ENCODE results near the gene DDX10. TPM values are rescaled to one million over a fixed set of nuclear protein-coding genes. Genes with fewer than 3 reads are reported as not detected.

DDX10 gene
- polyA plus RNA-seq, 1 donor (not counting 4 experiments of a cell fraction or from before 2014, with no cell fraction given), result 32.3 TPM

DNA sequence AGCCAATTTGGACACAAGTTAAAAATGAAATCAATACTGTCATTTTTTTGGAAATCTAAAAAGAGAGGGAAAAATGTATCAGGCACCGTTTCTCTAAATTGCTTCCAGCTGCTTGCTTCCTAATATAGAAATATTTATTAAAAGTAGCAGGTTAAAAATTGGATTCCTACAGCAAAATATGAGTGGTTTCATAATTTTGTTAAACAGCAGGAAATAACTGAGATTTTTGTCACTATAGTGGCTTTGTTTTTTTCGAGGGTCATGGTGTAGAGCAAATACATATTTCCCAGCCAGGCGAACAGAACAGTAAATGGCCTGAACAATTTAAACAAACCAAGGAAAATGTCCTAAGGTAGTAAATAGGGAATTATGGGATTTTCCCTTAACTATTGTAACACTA is 159.7 kb downstream of the DDX10 start:
- Histone ChIP-seq H4K20me1 (ENCODE audit: control insufficient read depth, extremely low read depth, insufficient read depth, low read length) (no peaks in the 10 kb centered on the region), H3K27me3 (ENCODE audit: control insufficient read depth, extremely low read depth, insufficient read depth, low read length) (no peaks in the 10 kb centered on the region), H3K4me1 (ENCODE audit: control insufficient read depth, extremely low read depth, insufficient read depth, low read length) (no peaks in the 10 kb centered on the region), H3K9ac (ENCODE audit: control insufficient read depth, extremely low read depth, insufficient read depth, low read length) (no peak overlapping the region), H3K4me3 (ENCODE audit: control insufficient read depth in 2 of 3, extremely low read depth in 1 of 3, insufficient read depth in 2 of 3, low read depth in 1 of 3, low read length in 3 of 3) (no peak overlapping the region), H3K79me2 (ENCODE audit: control insufficient read depth, insufficient read depth, low read length) (peaks cover 3% of the 10 kb centered on the region), H3K9me3 (ENCODE audit: control insufficient read depth, low read depth, low read length) (no peaks in the 10 kb centered on the region), H3K9me1 (ENCODE audit: control insufficient read depth, extremely low read depth, insufficient read depth, low read length) (no peaks in the 10 kb centered on the region), H3K27ac (ENCODE audit: control insufficient read depth, insufficient read depth, low read length) (no peak overlapping the region), H3K36me3 (ENCODE audit: control insufficient read depth in 2 of 2, extremely low read depth in 1 of 2, insufficient read depth in 2 of 2, low read length in 2 of 2) (no peaks in the 10 kb centered on the region), H2AFZ (ENCODE audit: control insufficient read depth, low read length) (no peak overlapping the region), H3K4me2 (ENCODE audit: control insufficient read depth, extremely low read depth, insufficient read depth, low read depth, low read length) (no peak overlapping the region)
- DNase-seq (ENCODE audit: low read depth, low spot score) (no peak), FAIRE-seq (no peak)
- TF ChIP-seq, protein P1, sequence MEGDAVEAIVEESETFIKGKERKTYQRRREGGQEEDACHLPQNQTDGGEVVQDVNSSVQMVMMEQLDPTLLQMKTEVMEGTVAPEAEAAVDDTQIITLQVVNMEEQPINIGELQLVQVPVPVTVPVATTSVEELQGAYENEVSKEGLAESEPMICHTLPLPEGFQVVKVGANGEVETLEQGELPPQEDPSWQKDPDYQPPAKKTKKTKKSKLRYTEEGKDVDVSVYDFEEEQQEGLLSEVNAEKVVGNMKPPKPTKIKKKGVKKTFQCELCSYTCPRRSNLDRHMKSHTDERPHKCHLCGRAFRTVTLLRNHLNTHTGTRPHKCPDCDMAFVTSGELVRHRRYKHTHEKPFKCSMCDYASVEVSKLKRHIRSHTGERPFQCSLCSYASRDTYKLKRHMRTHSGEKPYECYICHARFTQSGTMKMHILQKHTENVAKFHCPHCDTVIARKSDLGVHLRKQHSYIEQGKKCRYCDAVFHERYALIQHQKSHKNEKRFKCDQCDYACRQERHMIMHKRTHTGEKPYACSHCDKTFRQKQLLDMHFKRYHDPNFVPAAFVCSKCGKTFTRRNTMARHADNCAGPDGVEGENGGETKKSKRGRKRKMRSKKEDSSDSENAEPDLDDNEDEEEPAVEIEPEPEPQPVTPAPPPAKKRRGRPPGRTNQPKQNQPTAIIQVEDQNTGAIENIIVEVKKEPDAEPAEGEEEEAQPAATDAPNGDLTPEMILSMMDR (optimal IDR thresholded peaks at IDR 0.05 in 1 of 3, IDR thresholded peaks at IDR 0.05 in 1 of 3, conservative IDR thresholded peaks at IDR 0.05 in 1 of 3; ENCODE audit: extremely low read depth in 1 of 3, insufficient read depth in 2 of 3, low read length in 3 of 3), result no peak
- TF ChIP-seq EZH2 (IDR thresholded peaks at IDR 0.05; ENCODE audit: low read length), result no peak
- dilution Hi-C loops (cut with MboI; ENCODE audit: extremely low pct_ligation_motif_present, low sequenced_read_pairs), result no loop called here

GRCh38 chr11:108825381-108825780 is 160.5 kb downstream of the DDX10 start:
- H2AFZ ChIP-seq (ENCODE audit: control insufficient read depth, low read length), result no peak overlapping the region
- dilution Hi-C loops (cut with MboI; ENCODE audit: extremely low pct_ligation_motif_present, low sequenced_read_pairs), result no loop called here
- H3K9me3 ChIP-seq (ENCODE audit: control insufficient read depth, low read depth, low read length), result no peaks in the 10 kb centered on the region
- H4K20me1 ChIP-seq (ENCODE audit: control insufficient read depth, extremely low read depth, insufficient read depth, low read length), result no peaks in the 10 kb centered on the region
- TF ChIP-seq, protein P1 (optimal IDR thresholded peaks at IDR 0.05 in 1 of 3, IDR thresholded peaks at IDR 0.05 in 1 of 3, conservative IDR thresholded peaks at IDR 0.05 in 1 of 3; ENCODE audit: extremely low read depth in 1 of 3, insufficient read depth in 2 of 3, low read length in 3 of 3), result peak in 2 of 3 experiments; percentile 7 to 16
- no peak for TF ChIP-seq EZH2 (IDR thresholded peaks at IDR 0.05; ENCODE audit: low read length)
- H3K36me3 ChIP-seq (ENCODE audit: control insufficient read depth in 2 of 2, extremely low read depth in 1 of 2, insufficient read depth in 2 of 2, low read length in 2 of 2), result no peaks in the 10 kb centered on the region
- DNase-seq (ENCODE audit: low read depth, low spot score), result peak; percentile 2
- H3K4me3 ChIP-seq (ENCODE audit: control insufficient read depth in 2 of 3, extremely low read depth in 1 of 3, insufficient read depth in 2 of 3, low read depth in 1 of 3, low read length in 3 of 3), result no peak overlapping the region
- H3K4me1 ChIP-seq (ENCODE audit: control insufficient read depth, extremely low read depth, insufficient read depth, low read length), result no peaks in the 10 kb centered on the region
- H3K4me2 ChIP-seq (ENCODE audit: control insufficient read depth, extremely low read depth, insufficient read depth, low read depth, low read length), result no peak overlapping the region
- H3K9me1 ChIP-seq (ENCODE audit: control insufficient read depth, extremely low read depth, insufficient read depth, low read length), result no peaks in the 10 kb centered on the region
- peaks cover 3% of the 10 kb centered on the region for H3K79me2 ChIP-seq (ENCODE audit: control insufficient read depth, insufficient read depth, low read length)
- no peak overlapping the region for H3K9ac ChIP-seq (ENCODE audit: control insufficient read depth, extremely low read depth, insufficient read depth, low read length)
- no peaks in the 10 kb centered on the region for H3K27me3 ChIP-seq (ENCODE audit: control insufficient read depth, extremely low read depth, insufficient read depth, low read length)
- no peak overlapping the region for H3K27ac ChIP-seq (ENCODE audit: control insufficient read depth, insufficient read depth, low read length)
- no peak for FAIRE-seq
